Measurements from ENCODE around the gene GALNT18. TPM values are rescaled to one million over a fixed set of nuclear protein-coding genes. Genes with fewer than 3 reads are reported as not detected.

GALNT18 gene
- total and polyA plus RNA-seq, 2 donors (not counting 3 experiments of a cell fraction or from before 2014, with no cell fraction given) = 0.17 to 0.18 TPM

GRCh38 chr11:11267312-11267711 is 354.5 kb downstream of the GALNT18 start:
- no peaks in the 10 kb centered on the region for H3K79me2 ChIP-seq (ENCODE audit: control insufficient read depth, insufficient read depth, low read length)
- no peaks in the 10 kb centered on the region for H3K9me3 ChIP-seq (replicated peaks; ENCODE audit: control insufficient read depth, insufficient read depth, low read length)
- no peak overlapping the region for H2AFZ ChIP-seq (ENCODE audit: low read depth, low read length)
- dilution Hi-C loops (cut with MboI; ENCODE audit: extremely low pct_ligation_motif_present, low sequenced_read_pairs) (no loop called here), intact Hi-C loops (cut with micrococcal nuclease) (loop anchor here (5.0 kb wide), 2 partner anchors 240 to 335 kb away; no protein-coding TSS in a partner anchor)
- TF ChIP-seq CTCF (IDR thresholded peaks at IDR 0.05; ENCODE audit: extremely low read depth in 1 of 2, insufficient read depth in 1 of 2, low read depth in 1 of 2, low read length in 2 of 2) = no peak
- TF ChIP-seq FOS (IDR thresholded peaks at IDR 0.05; ENCODE audit: borderline replicate concordance, insufficient read depth, low read length) = no peak
- no peak for TF ChIP-seq POLR2AphosphoS5 (IDR thresholded peaks at IDR 0.05; ENCODE audit: insufficient read depth, low read depth, low read length)
- TF ChIP-seq JUN (IDR thresholded peaks at IDR 0.05; ENCODE audit: borderline replicate concordance, insufficient read depth, insufficient read length, low read depth) = no peak
- TF ChIP-seq GATA2 (IDR thresholded peaks at IDR 0.05; ENCODE audit: insufficient read depth, insufficient read length, low read depth, low read length) = no peak
- TF ChIP-seq MYC (IDR thresholded peaks at IDR 0.05; ENCODE audit: low read depth, low read length) = no peak
- no peaks in the 10 kb centered on the region for H3K27me3 ChIP-seq (ENCODE audit: control insufficient read depth in 2 of 2, insufficient read depth in 2 of 2, low read length in 2 of 2)
- H3K4me3 ChIP-seq (replicated peaks in 1 of 3; ENCODE audit: insufficient read depth in 1 of 3, low read depth in 1 of 3, low read length in 3 of 3) = no peak overlapping the region
- no peaks in the 10 kb centered on the region for H3K36me3 ChIP-seq (ENCODE audit: control insufficient read depth in 2 of 2, extremely low read depth in 1 of 2, insufficient read depth in 2 of 2, low read length in 2 of 2)
- H3K4me1 ChIP-seq (ENCODE audit: control insufficient read depth, extremely low read depth, insufficient read depth, low read length) = no peaks in the 10 kb centered on the region
- no peaks in the 10 kb centered on the region for H4K20me1 ChIP-seq (replicated peaks; ENCODE audit: control insufficient read depth, extremely low read depth, insufficient read depth, low read length)
- ChIA-PET POLR2A (no interaction called here), CTCF (interaction anchor here (1.1 to 1.6 kb wide), 3 partner anchors 63 to 475 kb away, joined by 3 to 4 read pairs (median 4); no protein-coding TSS in a partner anchor)
- H3K9ac ChIP-seq (replicated peaks; ENCODE audit: extremely low read depth, insufficient read depth, low read length) = no peak overlapping the region
- BruUV-seq (replicated peaks) = no TSS peak
- no peak overlapping the region for H3K4me2 ChIP-seq (ENCODE audit: insufficient read depth, low read length)
- H3K9me1 ChIP-seq (replicated peaks; ENCODE audit: control insufficient read depth, extremely low read depth, insufficient read depth, low read length) = no peaks in the 10 kb centered on the region
- FAIRE-seq (no peak), DNase-seq (ENCODE audit: low read depth, low spot score) (no peak)
- no peak overlapping the region for H3K27ac ChIP-seq (ENCODE audit: insufficient read depth, low read depth, low read length)

Measured in endothelial cell of umbilical vein (primary cell).